Neural cell (in vitro differentiated cells): ENCODE data around the gene SMIM35. TPM values are rescaled to one million over a fixed set of nuclear protein-coding genes. Genes with fewer than 3 reads are reported as not detected.

Experiments used
- H2AFZ ChIP-seq: fragments of 200-600, 300-800 bp; sonication (generic), shearing (Covaris generic); 2 replicates; pipeline ENCODE4 v1.6.0; 2014; ENCODE audit warnings: low read depth, mild to moderate bottlenecking, antibody characterized with exemption, low read length, moderate library complexity
- H3F3A ChIP-seq: fragments of 200-600 bp; shearing (Covaris generic); 2 replicates; pipeline ENCODE4 v1.6.1; 2016; ENCODE audit warnings: mild to moderate bottlenecking, moderate library complexity, mixed read lengths, antibody characterized with exemption, low read length; ENCODE audit not compliant: insufficient read depth, poor library complexity, severe bottlenecking
- H3K27ac ChIP-seq: fragments of 200-600, 300-800 bp; sonication (generic), shearing (Covaris generic); 2 replicates; pipeline ENCODE4 v1.5.1; 2014; ENCODE audit warnings: mild to moderate bottlenecking, low read length, moderate library complexity
- H3K27me3 ChIP-seq: fragments of 300-800, 200-600 bp; sonication (generic), shearing (Covaris generic); 2 replicates; pipeline ENCODE4 v1.6.0; 2014; ENCODE audit warnings: mild to moderate bottlenecking, low read depth, low read length, moderate library complexity; ENCODE audit not compliant: insufficient read depth
- H3K36me3 ChIP-seq: fragments of 300-800, 200-600 bp; sonication (generic), shearing (Covaris generic); 2 replicates; pipeline ENCODE4 v1.5.1; 2014; ENCODE audit warnings: mild to moderate bottlenecking, antibody characterized with exemption, low read length, moderate library complexity; ENCODE audit not compliant: insufficient read depth
- H3K4me2 ChIP-seq: fragments of 300-800, 200-600 bp; sonication (generic), shearing (Covaris generic); 2 replicates; pipeline ENCODE4 v1.6.0; 2014; ENCODE audit warnings: mild to moderate bottlenecking, low read length
- H3K4me3 ChIP-seq: fragments of 300-800, 200-600 bp; sonication (generic), shearing (Covaris generic); 2 replicates; pipeline ENCODE4 v1.5.1; 2014; ENCODE audit warnings: mild to moderate bottlenecking, low read length, moderate library complexity
- H3K79me2 ChIP-seq: fragments of 200-600 bp; shearing (Covaris generic); replicated peaks from 2 replicates; pipeline ENCODE4 v1.6.0; 2014; ENCODE audit warnings: mild to moderate bottlenecking, low read length, moderate library complexity; ENCODE audit not compliant: insufficient read depth
- H3K9ac ChIP-seq: fragments of 300-800, 200-600 bp; sonication (generic), shearing (Covaris generic); 2 replicates; pipeline ENCODE4 v1.6.1; 2016; ENCODE audit warnings: mild to moderate bottlenecking, low read length, mixed read lengths
- H3K9me2 ChIP-seq: fragments of 200-600 bp; shearing (Covaris generic); 2 replicates; pipeline ENCODE4 v1.6.1; 2016; ENCODE audit warnings: mild to moderate bottlenecking, low read length, mixed read lengths; ENCODE audit not compliant: insufficient read depth
- H3K9me3 ChIP-seq: fragments of 200-600, 300-800 bp; sonication (generic), shearing (Covaris generic); 2 replicates; pipeline ENCODE4 v1.6.1; 2016; ENCODE audit warnings: mild to moderate bottlenecking, mixed run types, low read length, moderate library complexity, mixed read lengths
- H4K20me1 ChIP-seq: fragments of 200-600 bp; shearing (Covaris generic); 2 replicates; pipeline ENCODE4 v1.6.1; 2016; ENCODE audit warnings: mild to moderate bottlenecking, mixed run types; ENCODE audit not compliant: insufficient read depth
- EP300 ChIP-seq: fragments of 450-650 bp; conservative IDR thresholded peaks from 2 replicates; pipeline ENCODE4 v1.6.1; 2014; ENCODE audit warnings: antibody characterized with exemption, mild to moderate bottlenecking, moderate library complexity; ENCODE audit not compliant: poor library complexity, severe bottlenecking
- EZH2 ChIP-seq: fragments of 200-600, 300-800 bp; shearing (Covaris generic), sonication (generic); IDR thresholded peaks from 2 replicates; pipeline ENCODE4 v1.6.1; 2014; ENCODE audit warnings: antibody characterized with exemption, low read length, borderline replicate concordance, mild to moderate bottlenecking; ENCODE audit not compliant: insufficient read depth, poor library complexity, severe bottlenecking
- MXI1 ChIP-seq: fragments of 450-650 bp; conservative IDR thresholded peaks from 2 replicates; pipeline ENCODE4 v1.6.1; 2014; ENCODE audit warnings: antibody characterized with exemption, mild to moderate bottlenecking; ENCODE audit not compliant: poor library complexity, severe bottlenecking
- POLR2AphosphoS5 ChIP-seq: IDR thresholded peaks from 2 replicates; pipeline ENCODE4 v1.6.1; 2012
- RAD21 ChIP-seq: fragments of 450-650 bp; conservative IDR thresholded peaks from 2 replicates; pipeline ENCODE4 v1.6.1; 2014; ENCODE audit warnings: antibody characterized with exemption, mild to moderate bottlenecking, moderate library complexity
- SMC3 ChIP-seq: fragments of 450-650 bp; conservative IDR thresholded peaks from 2 replicates; pipeline ENCODE4 v1.6.1; 2014; ENCODE audit warnings: antibody characterized with exemption, mild to moderate bottlenecking, moderate library complexity; ENCODE audit not compliant: poor library complexity
- TAF1 ChIP-seq: IDR thresholded peaks from 2 replicates; pipeline ENCODE4 v1.6.1; 2012; ENCODE audit warnings: low read depth
- polyA plus RNA-seq: library from polyadenylated mRNA; depleted of rRNA; stranded (reverse); fragments of >200 nt; gene quantifications from 2 replicates; pipeline ENCODE4 v1.2.3, GENCODE V29; 2014
- TF ChIP-seq, protein P1 (sequence below): IDR thresholded peaks from 2 replicates; pipeline ENCODE4 v1.6.1; 2012; ENCODE audit warnings: borderline replicate concordance
- TF ChIP-seq, protein P2 (sequence below): fragments of 450-650 bp; IDR thresholded peaks from 2 replicates; pipeline ENCODE4 v1.5.1; 2014; ENCODE audit warnings: antibody characterized with exemption, mild to moderate bottlenecking, moderate library complexity; ENCODE audit not compliant: poor library complexity, severe bottlenecking

Gene SMIM35
- polyA plus RNA-seq, 1 donor from 2014 or later, result not detected

DNA sequence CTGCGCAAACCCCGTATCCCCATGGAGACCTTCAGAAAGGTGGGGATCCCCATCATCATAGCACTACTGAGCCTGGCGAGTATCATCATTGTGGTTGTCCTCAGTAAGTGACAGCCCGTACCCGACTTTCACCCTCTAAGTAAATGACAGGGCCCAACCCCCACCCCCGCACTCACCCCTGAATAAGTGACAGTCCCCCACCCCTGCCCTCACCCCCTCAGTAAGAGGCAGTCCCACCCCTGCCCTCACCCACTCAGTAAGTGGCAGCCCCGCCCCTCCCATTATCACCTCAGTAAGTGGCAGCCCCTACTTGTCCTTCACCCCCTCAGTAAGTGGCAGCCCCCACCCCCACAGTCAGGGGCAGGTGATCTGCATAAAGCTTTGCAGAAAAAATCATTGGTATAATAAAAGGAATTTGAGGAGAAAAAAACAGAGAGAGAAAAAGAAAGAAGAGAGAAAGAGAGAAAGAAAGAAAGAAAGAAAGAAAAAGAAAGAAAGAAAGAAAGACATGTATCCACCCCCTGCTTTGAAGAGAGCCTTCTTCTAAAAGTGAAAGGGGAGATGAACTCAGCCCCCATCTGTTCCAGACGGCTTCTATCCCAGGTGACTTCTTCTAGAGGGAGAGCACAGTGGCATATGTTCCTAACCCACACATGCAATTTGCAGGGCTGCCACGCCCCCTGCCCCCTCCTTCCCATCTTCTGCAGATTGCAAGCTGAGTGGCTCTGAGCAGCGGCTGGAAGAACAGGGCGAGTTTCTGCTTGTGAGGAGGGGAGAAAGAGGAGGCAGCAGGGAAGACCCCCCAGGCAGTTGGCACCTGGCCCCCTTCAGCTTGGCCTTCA is 12.5 kb upstream of the SMIM35 start:
- Histone ChIP-seq H4K20me1 (no peaks in the 10 kb centered on the region), H3K9ac (peak overlapping the region; percentile 9), H2AFZ (no peak overlapping the region), H3K9me3 (no peaks in the 10 kb centered on the region), H3K27me3 (no peaks in the 10 kb centered on the region), H3K4me2 (no peak overlapping the region), H3F3A (no peaks in the 10 kb centered on the region), H3K9me2 (no peaks in the 10 kb centered on the region), H3K79me2 (no peaks in the 10 kb centered on the region), H3K27ac (no peak overlapping the region), H3K4me3 (no peak overlapping the region), H3K36me3 (no peaks in the 10 kb centered on the region)
- TF ChIP-seq TAF1, result no peak
- TF ChIP-seq MXI1, result no peak
- no peak for TF ChIP-seq SMC3
- TF ChIP-seq RAD21, result no peak
- TF ChIP-seq POLR2AphosphoS5, result no peak
- TF ChIP-seq, protein P1, sequence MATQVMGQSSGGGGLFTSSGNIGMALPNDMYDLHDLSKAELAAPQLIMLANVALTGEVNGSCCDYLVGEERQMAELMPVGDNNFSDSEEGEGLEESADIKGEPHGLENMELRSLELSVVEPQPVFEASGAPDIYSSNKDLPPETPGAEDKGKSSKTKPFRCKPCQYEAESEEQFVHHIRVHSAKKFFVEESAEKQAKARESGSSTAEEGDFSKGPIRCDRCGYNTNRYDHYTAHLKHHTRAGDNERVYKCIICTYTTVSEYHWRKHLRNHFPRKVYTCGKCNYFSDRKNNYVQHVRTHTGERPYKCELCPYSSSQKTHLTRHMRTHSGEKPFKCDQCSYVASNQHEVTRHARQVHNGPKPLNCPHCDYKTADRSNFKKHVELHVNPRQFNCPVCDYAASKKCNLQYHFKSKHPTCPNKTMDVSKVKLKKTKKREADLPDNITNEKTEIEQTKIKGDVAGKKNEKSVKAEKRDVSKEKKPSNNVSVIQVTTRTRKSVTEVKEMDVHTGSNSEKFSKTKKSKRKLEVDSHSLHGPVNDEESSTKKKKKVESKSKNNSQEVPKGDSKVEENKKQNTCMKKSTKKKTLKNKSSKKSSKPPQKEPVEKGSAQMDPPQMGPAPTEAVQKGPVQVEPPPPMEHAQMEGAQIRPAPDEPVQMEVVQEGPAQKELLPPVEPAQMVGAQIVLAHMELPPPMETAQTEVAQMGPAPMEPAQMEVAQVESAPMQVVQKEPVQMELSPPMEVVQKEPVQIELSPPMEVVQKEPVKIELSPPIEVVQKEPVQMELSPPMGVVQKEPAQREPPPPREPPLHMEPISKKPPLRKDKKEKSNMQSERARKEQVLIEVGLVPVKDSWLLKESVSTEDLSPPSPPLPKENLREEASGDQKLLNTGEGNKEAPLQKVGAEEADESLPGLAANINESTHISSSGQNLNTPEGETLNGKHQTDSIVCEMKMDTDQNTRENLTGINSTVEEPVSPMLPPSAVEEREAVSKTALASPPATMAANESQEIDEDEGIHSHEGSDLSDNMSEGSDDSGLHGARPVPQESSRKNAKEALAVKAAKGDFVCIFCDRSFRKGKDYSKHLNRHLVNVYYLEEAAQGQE, result no peak
- TF ChIP-seq, protein P2, sequence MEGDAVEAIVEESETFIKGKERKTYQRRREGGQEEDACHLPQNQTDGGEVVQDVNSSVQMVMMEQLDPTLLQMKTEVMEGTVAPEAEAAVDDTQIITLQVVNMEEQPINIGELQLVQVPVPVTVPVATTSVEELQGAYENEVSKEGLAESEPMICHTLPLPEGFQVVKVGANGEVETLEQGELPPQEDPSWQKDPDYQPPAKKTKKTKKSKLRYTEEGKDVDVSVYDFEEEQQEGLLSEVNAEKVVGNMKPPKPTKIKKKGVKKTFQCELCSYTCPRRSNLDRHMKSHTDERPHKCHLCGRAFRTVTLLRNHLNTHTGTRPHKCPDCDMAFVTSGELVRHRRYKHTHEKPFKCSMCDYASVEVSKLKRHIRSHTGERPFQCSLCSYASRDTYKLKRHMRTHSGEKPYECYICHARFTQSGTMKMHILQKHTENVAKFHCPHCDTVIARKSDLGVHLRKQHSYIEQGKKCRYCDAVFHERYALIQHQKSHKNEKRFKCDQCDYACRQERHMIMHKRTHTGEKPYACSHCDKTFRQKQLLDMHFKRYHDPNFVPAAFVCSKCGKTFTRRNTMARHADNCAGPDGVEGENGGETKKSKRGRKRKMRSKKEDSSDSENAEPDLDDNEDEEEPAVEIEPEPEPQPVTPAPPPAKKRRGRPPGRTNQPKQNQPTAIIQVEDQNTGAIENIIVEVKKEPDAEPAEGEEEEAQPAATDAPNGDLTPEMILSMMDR, result no peak
- TF ChIP-seq EZH2, result no peak
- no peak for TF ChIP-seq EP300

DNA sequence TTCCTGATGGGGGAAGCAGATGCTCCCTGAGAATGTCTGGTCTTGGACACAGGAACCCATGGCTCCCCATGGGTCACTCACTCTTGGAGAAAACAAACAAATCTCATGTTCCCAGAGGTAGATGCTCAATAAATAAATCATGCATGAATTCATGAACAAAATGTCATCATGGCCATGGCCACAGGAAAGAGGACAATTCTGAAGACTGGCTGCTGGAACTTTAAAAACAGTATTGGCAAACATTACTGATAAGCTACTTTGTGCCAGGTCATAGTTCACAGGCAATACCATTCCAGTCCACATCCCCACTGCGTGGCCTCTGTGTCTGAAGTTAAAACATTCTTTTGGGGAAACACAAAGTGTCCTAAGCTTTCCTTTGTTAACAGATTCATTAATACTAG is 9.2 kb upstream of the SMIM35 start:
- Histone ChIP-seq H3K4me3 (no peak overlapping the region), H3K36me3 (no peaks in the 10 kb centered on the region), H3K27me3 (no peaks in the 10 kb centered on the region), H2AFZ (no peak overlapping the region), H3F3A (no peaks in the 10 kb centered on the region), H3K9me3 (no peaks in the 10 kb centered on the region), H3K27ac (no peak overlapping the region), H3K9me2 (no peaks in the 10 kb centered on the region), H3K9ac (no peak overlapping the region), H4K20me1 (no peaks in the 10 kb centered on the region), H3K4me2 (no peak overlapping the region), H3K79me2 (no peaks in the 10 kb centered on the region)
- TF ChIP-seq MXI1 (no peak), RAD21 (no peak), POLR2AphosphoS5 (no peak), EP300 (no peak), SMC3 (no peak), TAF1 (no peak)
- TF ChIP-seq, protein P1, result no peak
